ENCODE results near the gene IL31RA.

GRCh38 chr5:55916986-55917385 is 65.8 kb downstream of the IL31RA start:
- TF ChIP-seq USF2 (CRISPR knock-in tag; IDR thresholded peaks at IDR 0.05): no peak
- TF ChIP-seq JAZF1 (CRISPR knock-in tag; IDR thresholded peaks at IDR 0.05): no peak

All from WTC11 (cell line).